Chondrocyte (in vitro differentiated cells): Measurements from ENCODE around the gene GOLGA1. TPM values are rescaled to one million over a fixed set of nuclear protein-coding genes. Genes with fewer than 3 reads are reported as not detected.

ENCODE experiments used
- DNase-seq: peaks from one replicate; pipeline ENCODE4 v3.0.0; 2021; ENCODE audit warnings: mixed read lengths, low spot score
- H3K27ac Mint-ChIP-seq: one replicate; pipeline ENCODE4 v1.8.0; 2021; ENCODE audit warnings: mild to moderate bottlenecking, moderate library complexity, mixed read lengths; ENCODE audit not compliant: unreplicated experiment
- H3K27me3 Mint-ChIP-seq: 2 replicates; pipeline ENCODE4 v1.8.0; 2021; ENCODE audit warnings: low read depth, mixed read lengths
- H3K36me3 Mint-ChIP-seq: 2 replicates; pipeline ENCODE4 v1.8.0; 2021; ENCODE audit warnings: low read depth, mixed read lengths
- H3K4me1 Mint-ChIP-seq: 2 replicates; pipeline ENCODE4 v1.8.0; 2021; ENCODE audit warnings: low read depth, mild to moderate bottlenecking, mixed read lengths
- H3K4me3 Mint-ChIP-seq: one replicate; pipeline ENCODE4 v1.8.0; 2021; ENCODE audit warnings: mild to moderate bottlenecking, moderate library complexity, mixed read lengths; ENCODE audit not compliant: unreplicated experiment
- H3K9me3 Mint-ChIP-seq: 2 replicates; pipeline ENCODE4 v1.8.0; 2021; ENCODE audit warnings: low read depth, mixed read lengths
- total RNA-seq: library from RNA; stranded (reverse); gene quantifications from 3 replicates; pipeline ENCODE4 v1.2.1, GENCODE V29; 2021
- TF ChIP-seq, protein P1 (sequence below): fragments of 200-600 bp; sonication (generic); IDR thresholded peaks from 2 replicates; pipeline ENCODE4 v1.5.0; 2021; ENCODE audit warnings: antibody characterized with exemption, mild to moderate bottlenecking, moderate library complexity

GOLGA1 gene
- total RNA-seq, 1 donor from 2014 or later, result 25.0 TPM

- TF ChIP-seq, protein P1, sequence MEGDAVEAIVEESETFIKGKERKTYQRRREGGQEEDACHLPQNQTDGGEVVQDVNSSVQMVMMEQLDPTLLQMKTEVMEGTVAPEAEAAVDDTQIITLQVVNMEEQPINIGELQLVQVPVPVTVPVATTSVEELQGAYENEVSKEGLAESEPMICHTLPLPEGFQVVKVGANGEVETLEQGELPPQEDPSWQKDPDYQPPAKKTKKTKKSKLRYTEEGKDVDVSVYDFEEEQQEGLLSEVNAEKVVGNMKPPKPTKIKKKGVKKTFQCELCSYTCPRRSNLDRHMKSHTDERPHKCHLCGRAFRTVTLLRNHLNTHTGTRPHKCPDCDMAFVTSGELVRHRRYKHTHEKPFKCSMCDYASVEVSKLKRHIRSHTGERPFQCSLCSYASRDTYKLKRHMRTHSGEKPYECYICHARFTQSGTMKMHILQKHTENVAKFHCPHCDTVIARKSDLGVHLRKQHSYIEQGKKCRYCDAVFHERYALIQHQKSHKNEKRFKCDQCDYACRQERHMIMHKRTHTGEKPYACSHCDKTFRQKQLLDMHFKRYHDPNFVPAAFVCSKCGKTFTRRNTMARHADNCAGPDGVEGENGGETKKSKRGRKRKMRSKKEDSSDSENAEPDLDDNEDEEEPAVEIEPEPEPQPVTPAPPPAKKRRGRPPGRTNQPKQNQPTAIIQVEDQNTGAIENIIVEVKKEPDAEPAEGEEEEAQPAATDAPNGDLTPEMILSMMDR, result no peak
- Mint-ChIP-seq H3K9me3 (peaks cover 6% of the 10 kb centered on the region), H3K4me3 (no peak overlapping the region)
These were observed 112.2 kb downstream of the GOLGA1 start for GRCh38 chr9:124828489-124829333.

More at GRCh38 chr9:124828489-124829333, 112.2 kb downstream of the GOLGA1 start:
- no peak overlapping the region for H3K27ac Mint-ChIP-seq
- no peaks in the 10 kb centered on the region for H3K27me3 Mint-ChIP-seq
- H3K4me1 Mint-ChIP-seq, result peaks cover 18% of the 10 kb centered on the region
- peaks cover 2% of the 10 kb centered on the region for H3K36me3 Mint-ChIP-seq
- no peak for DNase-seq

Other genes with a start within 250 kb of the GOLGA1 start
- gene NR6A1, start 169.8 kb downstream of the GOLGA1 start, total RNA-seq, result 0.39 to 0.77 TPM (median 0.56 TPM) in 3 replicates
- gene OLFML2A, start 163.9 kb downstream of the GOLGA1 start, total RNA-seq, result 112 to 475 TPM (median 469 TPM) in 3 replicates
- not detected in 3 replicates for gene WDR38, start 87.6 kb downstream of the GOLGA1 start, total RNA-seq
- 706 to 837 TPM (median 731 TPM) in 3 replicates for gene RPL35, start 79.1 kb downstream of the GOLGA1 start, total RNA-seq
- gene ARPC5L, start 79.0 kb downstream of the GOLGA1 start, total RNA-seq, result 30.1 to 36.0 TPM (median 35.1 TPM) in 3 replicates
- gene SCAI, start 202.4 kb upstream of the GOLGA1 start, total RNA-seq, result 5.1 to 6.0 TPM (median 5.4 TPM) in 3 replicates
- gene PPP6C, start 248.7 kb upstream of the GOLGA1 start, total RNA-seq, result 31.8 to 39.8 TPM (median 35.3 TPM) in 3 replicates